ENCODE results near the gene MCC.

- TF ChIP-seq CTCF (IDR thresholded peaks at IDR 0.05 in 4 of 5, conservative IDR thresholded peaks at IDR 0.05 in 1 of 5) (no peak), POLR2A (IDR thresholded peaks at IDR 0.05) (no peak)
Observed at GRCh38 chr5:113056988-113057387, 431.3 kb downstream of the MCC start.
